MV-4-11 (cell line): ENCODE data around the gene BRCC3.

Experiments used
- DNase-seq: peaks from one replicate; lab custom pipeline; 2025; lab: John Stamatoyannopoulos, UW

Gene BRCC3

GRCh38 chrX:155056877-155057792 is 14.2 kb upstream of the BRCC3 start:
- DNase-seq = peak; percentile 24

DNA sequence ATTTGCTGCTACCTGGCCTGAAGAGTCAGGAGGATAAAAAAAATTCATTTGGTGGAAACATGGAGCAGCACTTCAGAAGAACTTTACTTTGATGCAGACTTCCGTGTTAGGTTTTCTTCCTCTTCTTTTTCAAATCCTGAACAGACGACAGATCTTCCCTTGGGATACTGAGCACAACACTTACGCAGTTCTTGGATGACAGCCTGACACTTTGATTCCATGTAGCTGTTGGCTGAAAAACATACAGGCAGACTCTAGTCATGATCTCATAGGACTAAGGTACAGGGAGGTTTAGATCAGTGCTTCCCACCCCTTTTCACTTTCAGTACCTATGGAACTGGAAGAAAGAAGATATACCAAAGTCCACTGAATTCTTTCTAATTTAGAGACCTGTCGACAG is 9.5 kb upstream of the BRCC3 start:
- no peak for DNase-seq

DNA sequence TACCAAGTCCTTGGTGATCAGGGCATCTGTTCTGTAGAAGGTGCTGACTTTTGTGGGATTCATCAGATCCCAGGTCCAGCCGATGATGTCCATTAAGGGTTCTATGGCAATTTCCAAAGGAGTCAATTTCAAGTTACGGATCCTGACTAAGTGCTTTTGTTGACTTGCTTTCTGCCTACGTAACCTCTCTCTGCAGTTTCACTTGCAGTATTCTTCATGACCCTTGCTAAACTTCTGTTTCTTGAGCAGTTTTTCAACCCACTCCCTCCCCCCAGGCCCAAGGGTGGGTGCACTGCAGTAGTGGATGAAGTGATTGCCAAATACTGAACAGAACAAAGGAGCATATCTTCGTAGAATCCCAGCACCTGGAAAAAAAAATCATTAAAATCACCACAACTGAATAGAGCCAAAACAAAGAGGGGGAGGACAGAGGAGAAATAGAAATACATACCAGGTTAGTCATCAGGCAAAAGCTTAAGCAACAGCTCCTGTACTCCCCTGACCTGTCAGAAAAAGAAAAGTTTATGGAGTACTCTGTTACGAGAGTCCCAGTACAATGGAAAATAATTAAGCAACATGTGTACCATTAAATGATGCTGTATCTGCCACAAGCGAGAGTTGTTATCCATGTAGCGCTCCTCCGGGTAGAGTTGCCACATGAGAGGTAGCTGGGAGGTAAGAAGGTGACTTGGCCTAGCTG is 6.1 kb upstream of the BRCC3 start:
- no peak for DNase-seq

GRCh38 chrX:155068165-155068564 is 3.1 kb upstream of the BRCC3 start:
- DNase-seq = no peak

DNA sequence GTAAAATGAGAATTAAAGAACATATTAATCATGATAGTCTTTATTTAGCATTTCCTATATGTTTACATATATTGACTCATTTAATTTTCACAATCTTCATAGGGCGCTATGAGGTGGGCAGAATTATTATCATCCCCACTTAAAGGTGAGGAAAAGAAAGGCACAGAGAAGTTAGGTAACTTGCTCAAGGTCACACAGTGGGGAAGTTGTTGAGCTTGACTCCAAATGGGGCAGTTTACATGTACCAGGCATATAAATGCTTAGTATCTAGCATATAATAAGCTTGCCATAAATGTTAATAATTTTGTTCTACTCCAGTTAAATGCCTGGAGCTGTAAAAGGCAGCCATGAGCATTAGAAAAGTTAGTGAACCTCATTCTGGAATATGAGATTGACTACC is 1.9 kb upstream of the BRCC3 start:
- no peak for DNase-seq

GRCh38 chrX:155070038-155070437 is 1.3 kb upstream of the BRCC3 start:
- DNase-seq = no peak

DNA sequence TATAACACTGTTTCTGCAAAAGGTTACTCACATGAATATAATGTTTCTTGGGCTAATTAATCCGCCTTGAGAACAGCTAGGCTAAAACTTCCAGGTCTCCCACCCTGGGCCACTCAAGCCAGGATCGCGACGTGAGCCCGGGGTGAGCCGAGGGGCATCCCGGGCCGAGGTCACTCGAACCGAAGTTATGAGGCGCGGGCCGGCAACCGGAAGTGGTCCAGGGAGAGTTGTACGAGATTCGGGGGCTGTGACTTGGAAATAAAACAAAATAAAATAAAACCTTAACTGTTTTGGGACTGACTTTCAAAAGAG is 689 bp upstream of the BRCC3 start:
- no peak for DNase-seq

DNA sequence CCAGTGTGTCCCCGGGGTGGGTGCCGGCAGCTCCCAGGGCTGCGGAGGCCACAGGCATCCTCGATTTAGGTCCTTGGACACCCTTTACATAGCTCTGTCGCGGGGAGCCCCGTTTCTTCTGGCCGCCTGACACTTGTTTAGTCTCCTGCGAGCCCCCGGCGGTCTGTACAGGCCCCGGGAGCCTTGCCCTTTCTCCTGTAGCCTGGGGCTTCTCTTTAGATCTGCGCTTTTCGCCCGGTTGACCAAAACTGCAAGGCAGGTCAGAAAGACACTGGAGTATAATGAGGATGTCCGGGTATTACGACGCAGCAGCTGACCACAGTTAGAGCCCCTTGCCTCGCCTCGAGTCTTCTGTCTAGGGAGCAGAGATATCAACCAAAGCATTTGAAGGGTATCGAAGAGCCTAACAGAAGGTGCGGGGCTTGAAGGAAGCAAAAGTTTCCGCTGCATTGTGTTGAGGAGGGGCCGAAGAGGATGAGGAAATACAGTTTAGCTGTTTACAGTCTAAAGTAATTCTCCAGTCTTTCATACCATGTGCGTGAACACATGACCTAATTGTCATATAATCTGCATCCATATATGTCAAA is 479 bp downstream of the BRCC3 start:
- DNase-seq = peak; percentile 7

DNA sequence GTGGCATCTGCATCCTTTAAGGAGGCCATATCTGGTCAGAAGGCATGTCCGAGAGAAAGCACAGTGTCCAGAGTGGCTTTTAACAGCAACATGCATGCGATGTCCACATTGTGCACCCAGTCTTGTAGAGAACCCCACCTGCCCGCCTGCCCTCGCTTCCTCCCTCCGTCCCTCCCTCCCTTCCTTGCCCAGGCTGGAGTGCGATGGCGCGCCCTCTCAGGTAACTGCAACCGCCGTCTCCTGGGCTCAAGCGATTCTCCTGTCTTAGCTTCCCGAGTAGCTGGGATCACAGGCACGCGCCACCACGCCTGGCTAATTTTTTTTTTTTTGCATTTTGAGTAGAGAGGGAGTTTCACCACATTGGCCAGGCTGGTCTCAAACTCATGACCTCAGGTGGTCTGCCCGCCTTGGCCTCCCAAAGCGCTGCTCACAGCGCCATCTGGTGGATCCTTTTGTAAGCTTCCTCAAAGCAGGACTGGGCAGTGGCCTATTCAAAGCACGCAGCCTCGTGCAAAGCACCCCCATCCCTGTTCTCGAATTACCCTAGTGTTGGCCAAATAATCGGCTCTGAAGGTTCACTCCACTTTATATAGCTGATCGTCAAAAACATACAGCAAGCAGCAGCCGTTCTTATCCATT is 15.0 kb downstream of the BRCC3 start:
- no peak for DNase-seq

DNA sequence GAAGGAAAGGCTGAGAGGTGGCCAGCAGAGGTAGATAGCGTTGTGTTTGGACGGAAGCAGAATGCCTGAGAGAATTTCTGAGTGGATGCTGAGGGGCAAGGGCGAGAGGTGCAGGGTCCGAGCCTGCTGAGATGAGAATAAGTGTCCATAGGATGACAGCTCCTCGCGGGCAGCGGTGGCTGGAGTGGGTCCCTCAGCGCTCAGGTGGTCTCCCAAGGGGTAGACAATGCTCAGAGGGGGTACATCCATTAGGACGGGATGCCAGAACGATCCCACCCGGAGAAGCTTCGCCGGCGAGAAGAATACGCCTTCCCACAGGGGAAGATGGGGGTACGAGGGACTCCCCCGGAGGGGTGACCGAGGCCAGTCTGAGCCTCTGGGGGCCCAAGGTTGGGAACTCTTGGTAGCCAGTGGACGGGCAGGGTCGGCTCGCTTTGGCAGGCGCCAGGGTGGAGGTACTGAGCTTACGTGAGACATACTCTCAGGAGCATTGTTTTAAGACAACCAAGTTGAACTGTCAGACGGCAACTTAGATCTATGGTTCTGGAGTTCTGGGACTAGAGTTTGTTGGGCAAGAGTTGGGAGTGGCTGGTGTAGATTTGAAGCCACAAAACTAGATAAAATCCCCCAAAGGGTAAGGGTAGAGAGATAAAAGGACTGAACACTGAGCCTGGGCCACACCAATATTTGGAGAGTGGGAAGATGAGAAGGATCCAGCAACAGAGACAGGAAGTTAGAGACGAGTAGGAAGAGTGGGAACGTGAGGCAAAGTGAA is 15.8 kb downstream of the BRCC3 start:
- DNase-seq = no peak

GRCh38 chrX:155094468-155095061 is 23.3 kb downstream of the BRCC3 start:
- DNase-seq = no peak

- no peak for DNase-seq
Measured at GRCh38 chrX:155105919-155106318, 34.6 kb downstream of the BRCC3 start.

DNA sequence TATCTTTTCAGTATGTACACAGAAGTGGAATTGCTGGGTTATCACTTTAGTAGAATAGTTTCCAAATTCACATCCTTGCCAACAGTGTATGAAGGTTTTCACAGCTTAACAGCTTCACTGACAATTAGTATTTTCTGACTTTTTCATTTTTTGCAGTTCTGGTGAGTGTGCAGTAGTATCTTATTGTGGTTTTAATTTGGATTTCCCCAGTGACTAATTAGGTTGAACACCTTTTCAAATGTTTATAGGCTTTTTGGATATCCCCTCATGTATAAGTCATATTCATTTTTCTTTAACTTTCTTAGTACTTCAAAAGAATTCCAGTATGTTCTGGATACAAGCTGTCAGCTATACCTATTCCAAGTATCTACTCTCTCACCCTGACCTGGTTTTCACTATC is 37.1 kb downstream of the BRCC3 start:
- DNase-seq = no peak

DNA sequence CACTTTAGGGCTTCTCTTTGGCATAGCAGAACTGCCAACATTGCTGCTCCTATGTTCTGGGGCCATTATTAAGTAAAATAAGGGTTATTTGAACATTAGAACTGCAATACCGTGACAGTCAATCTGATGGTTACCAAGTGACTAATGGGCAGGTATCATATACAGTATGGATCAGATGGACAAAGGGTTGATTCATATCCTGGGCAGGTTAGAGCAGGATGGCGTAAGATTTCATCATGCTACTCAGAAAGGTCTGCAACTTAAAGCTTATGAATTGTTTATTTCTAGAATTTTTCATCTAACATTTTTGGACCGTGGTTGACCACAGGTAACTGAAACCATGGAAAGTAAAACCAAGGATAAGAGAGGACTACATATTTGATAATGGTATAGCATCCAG is 40.9 kb downstream of the BRCC3 start:
- DNase-seq = no peak

DNA sequence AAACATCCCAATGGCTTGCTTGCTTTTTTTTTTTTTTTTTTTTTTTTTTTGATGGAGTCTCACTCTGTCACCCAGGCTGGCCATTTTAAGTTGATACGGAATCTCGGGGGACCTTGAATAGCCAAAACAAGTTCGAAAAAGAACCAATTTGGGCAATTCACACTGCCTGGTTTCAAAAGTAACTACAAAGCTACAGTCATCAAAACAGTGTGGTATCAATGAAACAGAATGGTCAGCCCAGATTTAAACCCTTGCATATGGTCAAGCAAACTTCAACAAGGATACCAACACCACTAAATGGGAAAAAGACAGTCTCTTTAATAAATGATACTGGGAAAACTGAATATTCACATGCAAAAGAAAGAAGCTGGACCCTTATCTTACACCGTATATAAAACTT is 41.8 kb downstream of the BRCC3 start:
- DNase-seq = no peak

DNA sequence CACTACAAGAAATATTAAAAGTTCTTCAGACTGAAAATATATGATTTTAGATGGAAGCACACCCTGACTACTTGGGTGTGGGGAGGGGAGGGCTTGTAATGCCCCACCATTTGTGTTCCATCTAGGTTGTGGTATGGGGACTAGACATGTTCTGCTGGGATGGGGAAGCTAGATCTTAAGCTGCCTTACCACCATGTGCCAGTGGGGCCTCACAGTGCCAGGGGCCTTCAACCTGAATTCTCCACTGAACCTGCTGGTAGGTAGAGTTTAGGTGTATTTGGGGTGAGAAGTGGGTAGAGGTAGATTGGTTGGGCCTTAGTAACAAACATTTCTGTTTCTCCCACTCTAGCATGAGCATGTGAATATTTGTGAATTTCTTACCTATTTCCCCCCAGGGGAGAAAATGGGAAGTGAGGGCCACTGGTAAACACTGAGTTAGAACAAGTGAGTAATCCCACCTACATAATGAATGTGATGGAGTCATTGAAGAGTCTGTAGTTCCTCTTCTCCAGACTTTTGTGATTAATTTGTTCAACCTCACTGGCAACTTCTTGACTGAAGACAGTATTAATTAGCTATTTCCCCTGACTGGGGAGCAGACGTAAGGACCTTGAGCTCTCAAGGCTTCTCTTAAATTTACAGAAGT is 44.0 kb downstream of the BRCC3 start:
- DNase-seq = no peak

DNA sequence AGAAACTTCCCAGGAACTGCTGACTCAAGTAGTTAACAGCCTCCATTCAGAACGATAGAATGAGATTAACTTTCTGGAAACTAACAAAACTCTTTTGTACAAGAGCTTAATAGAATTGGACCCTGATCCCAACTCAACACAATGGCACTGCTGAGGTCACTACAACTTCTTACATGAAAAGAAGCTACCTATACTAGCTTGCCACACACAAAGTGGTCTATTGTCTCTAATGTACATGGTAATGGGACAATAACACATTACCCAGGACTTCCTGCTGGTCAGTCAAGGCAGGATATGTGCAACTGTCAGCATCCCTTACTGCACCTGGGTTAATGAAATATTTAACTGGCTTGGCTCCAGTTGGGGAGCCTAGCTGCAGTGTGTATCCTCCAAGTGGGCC is 56.2 kb downstream of the BRCC3 start:
- no peak for DNase-seq

GRCh38 chrX:155127940-155128339 is 56.6 kb downstream of the BRCC3 start:
- no peak for DNase-seq

GRCh38 chrX:155132110-155132509 is 60.8 kb downstream of the BRCC3 start:
- DNase-seq = no peak

DNA sequence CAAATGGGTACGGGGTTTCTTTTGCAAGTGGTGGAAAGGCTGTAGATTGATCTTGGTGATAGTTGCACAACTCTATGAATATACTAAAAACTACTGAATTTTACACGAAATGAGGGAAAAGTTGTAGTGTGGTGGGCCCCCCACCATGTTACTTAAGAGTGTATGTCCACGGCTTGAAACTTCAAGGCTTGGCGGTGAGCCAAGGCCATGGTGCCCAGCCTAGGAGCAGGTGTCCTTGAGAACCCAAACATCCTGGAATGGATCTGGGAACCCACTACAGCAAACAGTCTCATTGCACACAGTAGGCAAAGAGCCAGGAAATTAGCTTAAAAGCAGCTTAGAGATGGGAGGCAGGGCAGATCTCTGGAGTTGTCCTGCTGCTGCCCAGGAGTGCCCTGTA is 62.9 kb downstream of the BRCC3 start:
- no peak for DNase-seq

- no peak for DNase-seq
Measured at GRCh38 chrX:155143959-155144548, 72.7 kb downstream of the BRCC3 start.
